Measurements from ENCODE around the gene GGCX.

The GGCX gene

DNA sequence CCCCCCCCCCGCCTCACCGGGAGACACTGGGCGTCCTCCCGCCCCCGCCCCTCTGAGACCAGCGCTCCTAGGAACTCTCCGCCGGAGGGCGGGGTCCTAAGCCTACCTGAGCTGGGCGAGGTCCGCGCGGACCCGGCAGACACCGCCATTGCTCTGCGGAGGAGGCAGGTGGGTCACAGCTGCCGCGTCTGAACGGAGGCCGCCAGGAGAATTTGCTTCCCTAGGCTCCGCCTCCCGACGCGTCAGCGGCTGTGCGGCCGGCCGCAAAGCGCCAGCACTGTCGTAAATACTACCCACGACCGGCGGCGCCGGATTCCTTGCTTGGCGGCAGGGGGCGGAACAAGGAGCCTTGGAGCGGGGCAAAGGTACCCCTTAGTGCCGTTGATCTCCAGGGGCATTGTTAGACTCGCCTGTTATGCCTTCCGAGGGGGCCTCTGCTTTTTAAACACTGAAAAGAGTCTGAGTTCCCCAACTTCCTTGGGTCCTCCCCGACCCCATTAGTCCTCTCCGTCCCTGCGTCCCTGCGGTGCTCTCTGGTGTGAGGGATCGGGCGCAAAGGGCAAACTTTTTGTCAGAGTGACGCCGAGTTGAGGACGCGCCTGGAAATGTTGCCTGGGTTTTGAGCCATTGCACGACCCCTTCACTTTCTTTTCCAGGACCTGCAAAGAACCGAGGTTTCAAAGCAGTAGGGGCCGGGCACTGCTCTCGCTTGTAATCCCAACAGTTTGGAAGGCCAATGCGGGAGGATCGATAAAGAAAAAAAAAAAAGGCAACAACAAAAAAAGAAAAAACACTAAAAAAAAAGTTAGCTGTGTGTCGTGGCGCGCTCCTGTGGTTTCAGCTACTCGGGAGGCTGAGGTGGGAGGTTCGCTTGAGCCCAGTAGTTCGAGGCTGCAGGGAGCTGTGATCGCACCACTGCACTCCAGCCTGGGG lies at the start of gene GGCX:
Gene GGCX, minus strand, starts transcription at position 214 of the 933 bp plus-strand sequence. Its CDS starts 65 bp downstream, at position 149.
- Histone ChIP-seq H3K4me1 (ENCODE audit: insufficient read depth, low read length, severe bottlenecking) (peaks cover 25% of the 10 kb centered on the region), H3K4me2 (ENCODE audit: low read length) (peak within 1 kb of the TSS; percentile 79), H3K4me3 (ENCODE audit: low read depth, low read length, poor library complexity, severe bottlenecking) (peak within 1 kb of the TSS; percentile 71), H3F3A (ENCODE audit: insufficient read depth, low read length) (no peaks in the 10 kb centered on the region), H2AFZ (ENCODE audit: low read length) (no peak within 1 kb of the TSS), H3K9ac (ENCODE audit: low read length) (peak within 1 kb of the TSS; percentile 77), H3K9me3 (ENCODE audit: low read length) (no peaks in the 10 kb centered on the region), H3K36me3 (ENCODE audit: insufficient read depth, low read length) (peaks cover 3% of the 10 kb centered on the region; the same call in 1 of the 2 replicates), H3K79me2 (ENCODE audit: insufficient read depth, low read length) (peaks cover 12% of the 10 kb centered on the region), H3K9me2 (ENCODE audit: low read depth, low read length) (no peaks in the 10 kb centered on the region), H3K27me3 (ENCODE audit: insufficient read depth, low read length) (no peaks in the 10 kb centered on the region), H3K27ac (ENCODE audit: low read depth, low read length, poor library complexity, severe bottlenecking) (peak within 1 kb of the TSS; percentile 68), H4K20me1 (ENCODE audit: insufficient read depth, low read length) (no peaks in the 10 kb centered on the region)
- no peak for TF ChIP-seq EZH2 (IDR thresholded peaks at IDR 0.05; ENCODE audit: borderline replicate concordance, low read length)
- TF ChIP-seq, protein P1, sequence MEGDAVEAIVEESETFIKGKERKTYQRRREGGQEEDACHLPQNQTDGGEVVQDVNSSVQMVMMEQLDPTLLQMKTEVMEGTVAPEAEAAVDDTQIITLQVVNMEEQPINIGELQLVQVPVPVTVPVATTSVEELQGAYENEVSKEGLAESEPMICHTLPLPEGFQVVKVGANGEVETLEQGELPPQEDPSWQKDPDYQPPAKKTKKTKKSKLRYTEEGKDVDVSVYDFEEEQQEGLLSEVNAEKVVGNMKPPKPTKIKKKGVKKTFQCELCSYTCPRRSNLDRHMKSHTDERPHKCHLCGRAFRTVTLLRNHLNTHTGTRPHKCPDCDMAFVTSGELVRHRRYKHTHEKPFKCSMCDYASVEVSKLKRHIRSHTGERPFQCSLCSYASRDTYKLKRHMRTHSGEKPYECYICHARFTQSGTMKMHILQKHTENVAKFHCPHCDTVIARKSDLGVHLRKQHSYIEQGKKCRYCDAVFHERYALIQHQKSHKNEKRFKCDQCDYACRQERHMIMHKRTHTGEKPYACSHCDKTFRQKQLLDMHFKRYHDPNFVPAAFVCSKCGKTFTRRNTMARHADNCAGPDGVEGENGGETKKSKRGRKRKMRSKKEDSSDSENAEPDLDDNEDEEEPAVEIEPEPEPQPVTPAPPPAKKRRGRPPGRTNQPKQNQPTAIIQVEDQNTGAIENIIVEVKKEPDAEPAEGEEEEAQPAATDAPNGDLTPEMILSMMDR (IDR thresholded peaks at IDR 0.05; ENCODE audit: low read length): no peak

DNA sequence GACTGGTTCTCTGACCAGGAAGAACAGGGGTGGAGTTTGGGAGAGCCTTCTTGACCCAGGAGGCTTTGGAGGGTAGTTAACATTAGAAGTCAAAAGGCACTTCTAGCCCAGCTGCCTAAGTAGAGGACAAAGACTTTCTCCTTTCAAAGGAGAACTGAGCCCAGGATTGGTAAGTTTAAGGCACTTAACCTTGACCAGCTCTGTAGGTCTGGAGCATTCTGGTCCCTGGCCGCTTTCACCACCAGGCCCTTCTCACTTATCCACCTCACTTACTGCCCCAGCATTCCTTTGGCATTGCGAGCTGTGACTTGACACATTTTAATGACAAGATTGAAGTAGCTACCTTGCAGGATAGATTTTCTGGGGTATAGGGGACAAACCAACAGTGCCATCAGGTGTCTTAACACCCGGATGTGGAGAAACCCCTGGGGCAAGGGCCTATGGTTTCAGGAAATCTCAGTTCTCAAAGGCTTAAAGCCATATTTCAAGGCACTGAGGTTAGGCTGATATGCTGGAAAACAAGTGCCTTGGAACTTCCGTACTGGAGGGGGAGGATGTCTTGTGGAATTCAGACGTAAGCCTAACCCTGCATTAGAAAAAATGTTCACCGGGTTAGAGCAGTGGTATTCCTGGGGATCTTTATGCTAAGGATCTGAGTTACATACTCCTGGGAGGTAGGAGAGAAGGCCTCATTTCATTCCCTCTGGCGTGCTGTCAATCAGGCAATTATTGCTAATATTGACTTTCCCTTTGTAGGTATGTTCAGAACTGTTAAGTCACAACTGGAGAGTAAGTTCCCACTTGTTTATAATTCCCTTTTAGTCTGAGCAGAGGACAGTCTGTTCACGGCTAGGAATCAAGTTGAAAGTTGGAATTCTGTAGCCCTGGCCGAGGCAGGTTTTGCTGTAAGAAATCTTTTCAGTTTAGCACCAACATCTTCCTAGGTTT lies 46.2 kb upstream of the GGCX start:
- H3K27me3 ChIP-seq (ENCODE audit: insufficient read depth, low read length): no peaks in the 10 kb centered on the region
- H3K4me1 ChIP-seq (ENCODE audit: insufficient read depth, low read length, severe bottlenecking): peaks cover 24% of the 10 kb centered on the region
- H3K9me3 ChIP-seq (ENCODE audit: low read length): no peaks in the 10 kb centered on the region
- H3K9ac ChIP-seq (ENCODE audit: low read length): no peak overlapping the region
- TF ChIP-seq, protein P1 (IDR thresholded peaks at IDR 0.05; ENCODE audit: low read length): no peak
- no peak for TF ChIP-seq EZH2 (IDR thresholded peaks at IDR 0.05; ENCODE audit: borderline replicate concordance, low read length)
- H3K4me2 ChIP-seq (ENCODE audit: low read length): no peak overlapping the region
- H3K9me2 ChIP-seq (ENCODE audit: low read depth, low read length): no peaks in the 10 kb centered on the region
- no peaks in the 10 kb centered on the region for H4K20me1 ChIP-seq (ENCODE audit: insufficient read depth, low read length)
- H3K36me3 ChIP-seq (ENCODE audit: insufficient read depth, low read length): peaks cover 30% of the 10 kb centered on the region
- H3K79me2 ChIP-seq (ENCODE audit: insufficient read depth, low read length): no peaks in the 10 kb centered on the region
- H3K4me3 ChIP-seq (ENCODE audit: low read depth, low read length, poor library complexity, severe bottlenecking): no peak overlapping the region
- H3K27ac ChIP-seq (ENCODE audit: low read depth, low read length, poor library complexity, severe bottlenecking): no peak overlapping the region
- no peak overlapping the region for H2AFZ ChIP-seq (ENCODE audit: low read length)
- H3F3A ChIP-seq (ENCODE audit: insufficient read depth, low read length): no peaks in the 10 kb centered on the region

DNA sequence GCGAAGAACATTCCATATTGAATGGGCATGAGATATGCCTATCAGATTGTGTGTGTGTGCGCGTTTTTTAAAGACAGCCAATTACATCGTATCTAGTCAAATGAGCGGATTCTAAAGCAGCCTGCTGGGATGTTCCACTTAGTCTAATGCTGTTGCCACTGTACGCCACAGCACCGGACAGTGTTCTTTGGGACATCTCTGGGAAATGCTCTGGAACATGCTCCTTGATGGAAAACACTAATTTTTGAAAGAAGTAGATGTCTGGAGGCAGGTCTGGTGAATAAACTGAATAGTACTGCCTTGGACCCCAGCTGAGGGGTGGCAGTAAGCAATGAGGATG lies 44.8 kb upstream of the GGCX start:
- no peaks in the 10 kb centered on the region for H3K79me2 ChIP-seq (ENCODE audit: insufficient read depth, low read length)
- H3K4me1 ChIP-seq (ENCODE audit: insufficient read depth, low read length, severe bottlenecking): peaks cover 21% of the 10 kb centered on the region
- no peak overlapping the region for H3K4me2 ChIP-seq (ENCODE audit: low read length)
- no peak overlapping the region for H2AFZ ChIP-seq (ENCODE audit: low read length)
- H3F3A ChIP-seq (ENCODE audit: insufficient read depth, low read length): no peaks in the 10 kb centered on the region
- H3K9ac ChIP-seq (ENCODE audit: low read length): no peak overlapping the region
- no peaks in the 10 kb centered on the region for H3K27me3 ChIP-seq (ENCODE audit: insufficient read depth, low read length)
- H3K27ac ChIP-seq (ENCODE audit: low read depth, low read length, poor library complexity, severe bottlenecking): no peak overlapping the region
- no peaks in the 10 kb centered on the region for H3K9me2 ChIP-seq (ENCODE audit: low read depth, low read length)
- TF ChIP-seq, protein P1 (IDR thresholded peaks at IDR 0.05; ENCODE audit: low read length): no peak
- no peak for TF ChIP-seq EZH2 (IDR thresholded peaks at IDR 0.05; ENCODE audit: borderline replicate concordance, low read length)
- peaks cover 30% of the 10 kb centered on the region for H3K36me3 ChIP-seq (ENCODE audit: insufficient read depth, low read length)
- no peak overlapping the region for H3K4me3 ChIP-seq (ENCODE audit: low read depth, low read length, poor library complexity, severe bottlenecking)
- H3K9me3 ChIP-seq (ENCODE audit: low read length): no peaks in the 10 kb centered on the region
- H4K20me1 ChIP-seq (ENCODE audit: insufficient read depth, low read length): no peaks in the 10 kb centered on the region
